Endothelial cell (in vitro differentiated cells): ENCODE results near the gene PPP1R13L. TPM values are rescaled to one million over a fixed set of nuclear protein-coding genes. Genes with fewer than 3 reads are reported as not detected.

ENCODE experiments used
- DNase-seq: peaks from one replicate; pipeline ENCODE4 v3.0.0; 2021; ENCODE audit warnings: low spot score
- H3K27ac Mint-ChIP-seq: one replicate; pipeline ENCODE4 v1.8.0; 2021; ENCODE audit warnings: mixed read lengths, inconsistent platforms; ENCODE audit not compliant: unreplicated experiment
- H3K27me3 Mint-ChIP-seq: one replicate; pipeline ENCODE4 v1.8.0; 2021; ENCODE audit warnings: mild to moderate bottlenecking, moderate library complexity, mixed read lengths, inconsistent platforms; ENCODE audit not compliant: unreplicated experiment
- H3K36me3 Mint-ChIP-seq: one replicate; pipeline ENCODE4 v1.8.0; 2021; ENCODE audit warnings: mild to moderate bottlenecking, low read depth, mixed read lengths, inconsistent platforms; ENCODE audit not compliant: unreplicated experiment
- H3K4me1 Mint-ChIP-seq: one replicate; pipeline ENCODE4 v1.8.0; 2021; ENCODE audit warnings: mild to moderate bottlenecking, mixed read lengths, inconsistent platforms; ENCODE audit not compliant: unreplicated experiment
- H3K4me3 Mint-ChIP-seq: one replicate; pipeline ENCODE4 v1.8.0; 2021; ENCODE audit warnings: mild to moderate bottlenecking, mixed read lengths, inconsistent platforms; ENCODE audit not compliant: unreplicated experiment
- H3K9me3 Mint-ChIP-seq: one replicate; pipeline ENCODE4 v1.8.0; 2021; ENCODE audit warnings: mixed read lengths, inconsistent platforms; ENCODE audit not compliant: unreplicated experiment
- total RNA-seq: library from RNA; stranded (reverse); fragmentation: NEBNext Ultra II Directional; extraction: Animal tissue kit (Norgen Biotek cat#: 25700); gene quantifications from one replicate; pipeline ENCODE4 v1.2.1, GENCODE V29; 2021; ENCODE audit not compliant: unreplicated experiment
- TF ChIP-seq, protein P1 (sequence below): fragments of 200-600 bp; sonication (generic); IDR thresholded peaks from one replicate; pipeline ENCODE4 v1.5.0; 2021; ENCODE audit warnings: antibody characterized with exemption; ENCODE audit not compliant: unreplicated experiment

PPP1R13L gene
- total RNA-seq, 1 donor from 2014 or later, result 13.2 TPM

DNA sequence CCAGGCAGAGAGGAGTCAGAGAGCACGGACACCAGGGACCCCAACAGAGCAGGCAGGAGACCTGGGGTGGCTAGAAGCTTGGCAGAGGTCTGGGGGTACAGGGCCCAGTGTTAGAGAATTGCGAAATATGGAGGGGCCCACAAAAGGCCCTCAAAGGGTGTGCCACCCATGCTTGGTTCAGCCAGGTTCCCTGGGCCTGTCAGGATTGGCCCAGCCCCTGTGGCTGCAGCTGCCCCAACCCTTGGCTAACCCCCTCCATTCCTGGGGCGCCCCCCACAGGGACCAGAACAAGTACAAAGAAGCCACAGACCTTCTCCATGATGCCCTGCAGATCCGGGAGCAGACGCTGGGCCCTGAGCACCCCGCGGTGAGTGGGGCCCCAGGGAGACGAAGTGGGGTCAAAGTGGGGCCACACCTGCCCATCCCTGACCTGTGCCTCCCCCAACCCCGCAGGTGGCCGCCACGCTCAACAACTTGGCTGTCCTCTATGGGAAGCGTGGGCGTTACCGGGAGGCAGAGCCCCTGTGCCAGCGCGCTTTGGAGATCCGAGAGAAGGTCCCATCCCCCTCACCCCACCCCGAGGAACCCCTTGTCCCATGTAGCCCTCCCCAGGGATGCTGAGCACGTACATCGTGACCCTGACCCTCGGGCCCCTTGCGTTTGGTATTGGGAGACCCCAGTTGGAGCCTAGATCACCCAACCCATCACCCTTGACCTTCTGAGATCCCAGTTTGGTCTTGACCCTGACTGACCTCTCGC is 56.3 kb downstream of the PPP1R13L start:
- H3K9me3 Mint-ChIP-seq, result no peaks in the 10 kb centered on the region
- no peak for DNase-seq
- H3K4me3 Mint-ChIP-seq, result peak overlapping the region; percentile 65
- no peak overlapping the region for H3K27ac Mint-ChIP-seq
- TF ChIP-seq, protein P1, sequence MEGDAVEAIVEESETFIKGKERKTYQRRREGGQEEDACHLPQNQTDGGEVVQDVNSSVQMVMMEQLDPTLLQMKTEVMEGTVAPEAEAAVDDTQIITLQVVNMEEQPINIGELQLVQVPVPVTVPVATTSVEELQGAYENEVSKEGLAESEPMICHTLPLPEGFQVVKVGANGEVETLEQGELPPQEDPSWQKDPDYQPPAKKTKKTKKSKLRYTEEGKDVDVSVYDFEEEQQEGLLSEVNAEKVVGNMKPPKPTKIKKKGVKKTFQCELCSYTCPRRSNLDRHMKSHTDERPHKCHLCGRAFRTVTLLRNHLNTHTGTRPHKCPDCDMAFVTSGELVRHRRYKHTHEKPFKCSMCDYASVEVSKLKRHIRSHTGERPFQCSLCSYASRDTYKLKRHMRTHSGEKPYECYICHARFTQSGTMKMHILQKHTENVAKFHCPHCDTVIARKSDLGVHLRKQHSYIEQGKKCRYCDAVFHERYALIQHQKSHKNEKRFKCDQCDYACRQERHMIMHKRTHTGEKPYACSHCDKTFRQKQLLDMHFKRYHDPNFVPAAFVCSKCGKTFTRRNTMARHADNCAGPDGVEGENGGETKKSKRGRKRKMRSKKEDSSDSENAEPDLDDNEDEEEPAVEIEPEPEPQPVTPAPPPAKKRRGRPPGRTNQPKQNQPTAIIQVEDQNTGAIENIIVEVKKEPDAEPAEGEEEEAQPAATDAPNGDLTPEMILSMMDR, result no peak
- H3K27me3 Mint-ChIP-seq, result peaks cover 17% of the 10 kb centered on the region
- H3K36me3 Mint-ChIP-seq, result peaks cover 23% of the 10 kb centered on the region
- no peaks in the 10 kb centered on the region for H3K4me1 Mint-ChIP-seq

DNA sequence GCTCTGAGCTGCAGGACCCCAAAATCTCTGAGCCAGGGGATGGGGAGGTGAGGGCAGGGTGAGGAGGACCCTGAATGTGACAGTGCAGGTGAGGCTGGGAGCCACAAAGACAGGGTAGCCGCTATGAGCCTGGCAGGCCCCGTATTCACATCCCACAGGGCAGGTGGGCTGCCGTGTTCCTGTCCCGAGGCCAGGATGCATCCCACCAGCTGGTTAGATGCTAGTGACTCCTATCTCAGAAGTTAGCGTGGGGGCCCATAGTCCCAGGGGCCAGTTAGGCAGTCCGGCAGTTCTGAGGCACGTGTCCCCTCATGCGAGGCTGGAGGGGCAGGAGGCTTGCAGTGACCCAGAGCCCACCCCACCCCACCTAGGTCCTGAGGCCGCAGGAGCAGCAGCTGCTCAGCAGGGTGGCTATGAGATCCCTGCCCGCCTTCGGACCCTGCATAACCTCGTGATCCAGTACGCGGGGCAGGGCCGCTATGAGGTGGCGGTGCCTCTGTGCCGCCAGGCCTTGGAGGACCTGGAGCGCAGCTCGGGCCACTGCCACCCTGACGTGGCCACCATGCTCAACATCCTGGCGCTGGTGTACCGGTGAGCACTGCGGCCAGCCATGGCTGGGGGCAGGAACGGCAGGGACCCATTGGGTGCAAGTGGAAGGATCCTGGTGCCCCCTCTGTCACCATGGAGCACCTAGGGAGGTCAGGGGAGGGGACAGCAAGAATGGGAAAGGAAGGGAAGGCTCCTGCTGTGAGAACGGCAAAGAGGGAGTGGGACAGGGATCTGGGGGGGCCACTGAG is 57.1 kb downstream of the PPP1R13L start:
- Mint-ChIP-seq H3K4me3 (no peak overlapping the region), H3K4me1 (no peaks in the 10 kb centered on the region), H3K36me3 (peaks cover 19% of the 10 kb centered on the region), H3K27me3 (peaks cover 17% of the 10 kb centered on the region), H3K27ac (no peak overlapping the region), H3K9me3 (no peaks in the 10 kb centered on the region)
- TF ChIP-seq, protein P1, result no peak
- DNase-seq, result no peak

DNA sequence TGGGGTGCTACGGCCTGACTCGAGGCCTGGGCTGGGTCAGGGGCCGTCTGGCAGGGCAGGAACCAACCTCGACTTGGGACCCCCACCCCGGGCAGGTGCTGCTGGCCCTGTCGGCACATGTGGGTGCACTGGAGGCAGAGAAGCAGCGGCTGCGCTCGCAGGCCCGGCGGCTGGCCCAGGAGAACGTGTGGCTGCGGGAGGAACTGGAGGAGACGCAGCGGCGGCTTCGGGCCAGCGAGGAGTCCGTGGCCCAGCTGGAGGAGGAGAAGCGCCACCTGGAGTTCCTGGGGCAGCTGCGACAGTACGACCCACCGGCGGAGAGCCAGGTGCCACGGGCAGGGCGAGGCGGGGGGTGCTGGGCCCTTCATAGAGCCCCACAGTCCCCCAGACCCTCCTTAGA is 58.4 kb downstream of the PPP1R13L start:
- TF ChIP-seq, protein P1, result no peak
- peaks cover 17% of the 10 kb centered on the region for H3K27me3 Mint-ChIP-seq
- H3K4me3 Mint-ChIP-seq, result no peak overlapping the region
- H3K27ac Mint-ChIP-seq, result no peak overlapping the region
- DNase-seq, result no peak
- H3K9me3 Mint-ChIP-seq, result no peaks in the 10 kb centered on the region
- H3K4me1 Mint-ChIP-seq, result no peaks in the 10 kb centered on the region
- peaks cover 16% of the 10 kb centered on the region for H3K36me3 Mint-ChIP-seq

DNA sequence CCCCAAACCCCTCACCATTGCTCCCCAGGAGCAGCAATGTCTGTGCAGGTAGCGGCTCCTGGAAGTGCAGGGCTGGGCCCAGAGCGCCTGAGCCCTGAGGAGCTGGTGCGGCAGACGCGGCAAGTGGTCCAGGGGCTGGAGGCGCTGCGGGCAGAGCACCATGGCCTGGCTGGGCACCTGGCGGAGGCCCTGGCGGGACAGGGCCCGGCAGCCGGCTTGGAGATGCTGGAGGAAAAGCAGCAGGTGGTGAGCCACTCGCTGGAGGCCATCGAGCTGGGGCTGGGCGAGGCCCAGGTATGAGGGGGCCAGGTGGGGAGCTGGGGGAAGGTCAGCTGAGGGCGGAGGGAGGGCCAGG is 59.4 kb downstream of the PPP1R13L start:
- no peak for DNase-seq
- Mint-ChIP-seq H3K27me3 (peaks cover 14% of the 10 kb centered on the region), H3K4me3 (no peak overlapping the region), H3K27ac (no peak overlapping the region), H3K36me3 (peaks cover 10% of the 10 kb centered on the region), H3K9me3 (no peaks in the 10 kb centered on the region), H3K4me1 (no peaks in the 10 kb centered on the region)
- TF ChIP-seq, protein P1, result no peak
